Stimulated activated CD8-positive, alpha-beta memory T cell treated with anti-CD3 and anti-CD28 coated beads, Interleukin-7, amount 100 ng/mL, for 4 hours (primary cell): ENCODE measurements around the gene TOLLIP.
"Not testable (repeated sequence)": the region's sequence is repeated elsewhere in the genome, so short reads cannot be mapped to it uniquely, and the experiment has no call there.

ENCODE experiments used
- DNase-seq, 2 donors: peaks; one replicate each; pipeline ENCODE4 v3.0.0-alpha.2; 2020; ENCODE audit warnings: low read depth in 2 of 2

Gene TOLLIP

DNA sequence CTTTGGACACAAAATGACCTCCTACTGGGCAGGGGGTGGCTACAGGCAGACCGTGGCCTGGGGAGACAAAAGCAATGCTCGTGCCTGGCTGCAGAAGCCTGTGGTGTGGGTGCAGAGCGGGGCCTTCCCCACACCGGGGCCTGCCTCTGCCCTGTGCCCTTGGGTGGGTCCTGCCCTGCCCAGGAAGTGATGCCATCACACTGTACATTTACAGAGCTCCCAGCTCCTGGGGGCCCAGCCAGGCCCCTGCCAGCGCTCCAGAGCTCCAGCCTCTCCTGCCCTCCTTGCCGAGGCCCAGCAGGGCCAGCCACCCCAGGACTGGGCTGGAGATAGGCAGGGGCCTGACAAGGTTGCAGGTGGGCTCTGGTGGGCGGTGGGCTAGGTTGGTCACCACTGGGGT lies 46.4 kb downstream of the TOLLIP start:
- no peak for DNase-seq

DNA sequence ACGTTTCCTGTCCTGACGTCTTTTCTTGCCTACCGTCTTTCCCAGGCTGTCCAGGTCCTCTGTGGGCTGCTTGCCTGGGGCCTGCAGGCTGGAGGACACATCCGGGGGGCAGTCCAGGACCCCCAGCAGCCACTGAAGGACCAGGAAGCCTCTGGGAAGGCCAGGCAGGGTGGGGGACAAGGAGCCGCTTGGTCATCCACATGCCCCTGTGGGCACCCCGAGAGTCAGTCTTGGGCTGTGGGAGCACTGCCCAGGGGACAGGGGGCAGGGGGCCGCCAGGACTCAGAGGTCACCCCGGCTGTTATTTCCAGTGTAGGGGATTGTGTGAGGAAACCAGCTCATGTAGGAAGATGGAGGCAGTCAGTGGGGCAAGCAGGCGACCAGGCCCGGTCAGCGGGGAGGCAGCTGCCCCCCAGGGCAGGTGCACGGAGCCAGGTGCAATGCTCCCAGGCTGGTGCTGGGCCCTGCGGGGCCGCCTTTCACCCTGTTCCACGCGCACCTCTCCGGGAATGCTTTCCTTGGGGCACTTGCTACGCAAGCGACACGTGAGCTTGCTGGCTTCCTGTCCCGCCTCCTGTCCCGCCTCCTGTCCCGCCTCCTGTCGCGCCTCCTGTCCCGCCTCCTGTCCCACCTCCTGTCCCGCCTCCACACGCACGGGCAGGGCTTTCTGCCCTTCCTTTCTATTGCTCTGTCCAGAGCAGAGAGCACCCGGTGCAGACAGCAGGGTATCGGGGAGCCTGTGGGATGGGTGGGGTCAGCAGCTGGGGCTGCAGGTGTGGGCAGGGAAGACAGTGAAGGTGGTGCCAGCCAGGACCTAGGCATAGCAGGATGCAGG lies 47.0 kb downstream of the TOLLIP start:
- DNase-seq: peak; percentile 73 to 76

- DNase-seq: no peak
These were observed 48.0 kb downstream of the TOLLIP start for GRCh38 chr11:1261241-1262071.

DNA sequence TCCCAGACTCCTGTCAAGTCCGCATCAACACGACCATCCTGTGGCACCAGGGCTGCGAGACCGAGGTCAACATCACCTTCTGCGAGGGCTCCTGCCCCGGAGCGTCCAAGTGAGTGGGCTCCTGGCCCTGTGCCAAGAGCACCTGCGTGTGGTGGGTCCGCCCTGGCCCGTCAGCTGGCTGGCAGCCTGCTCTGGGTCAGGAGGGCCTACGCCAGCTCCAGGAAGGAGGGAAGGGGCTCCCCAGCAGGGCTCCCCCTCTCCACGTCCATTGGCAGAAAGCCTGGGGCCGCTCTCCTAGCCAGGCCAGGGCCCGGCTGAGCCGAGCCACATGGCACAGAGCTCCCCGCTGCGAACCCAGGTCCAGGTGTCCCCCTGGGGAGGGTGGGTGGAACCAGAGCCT lies 48.8 kb downstream of the TOLLIP start:
- no peak for DNase-seq

- DNase-seq: peak in 1 of 2 donors; percentile 16
These were observed 49.4 kb downstream of the TOLLIP start for GRCh38 chr11:1260023-1260501.

DNA sequence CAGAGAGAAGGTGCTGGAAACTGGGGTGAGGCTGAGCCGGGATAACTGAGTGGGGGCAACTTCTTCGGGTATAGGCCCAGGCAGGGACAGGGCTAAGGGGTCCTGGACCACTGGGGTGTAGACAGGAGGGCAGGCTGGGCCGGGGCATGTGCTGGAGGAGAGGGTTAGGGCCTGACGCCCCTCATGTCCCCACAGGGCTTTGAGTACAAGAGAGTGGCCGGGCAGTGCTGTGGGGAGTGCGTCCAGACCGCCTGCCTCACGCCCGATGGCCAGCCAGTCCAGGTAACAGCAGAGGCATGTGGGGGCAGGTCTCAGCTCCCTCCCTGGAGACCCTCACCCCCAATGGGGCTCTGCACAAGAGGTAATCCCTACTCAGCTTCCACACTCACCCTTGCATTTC lies 49.9 kb downstream of the TOLLIP start:
- no peak for DNase-seq

GRCh38 chr11:1259076-1259461 lies 50.4 kb downstream of the TOLLIP start:
- no peak for DNase-seq

DNA sequence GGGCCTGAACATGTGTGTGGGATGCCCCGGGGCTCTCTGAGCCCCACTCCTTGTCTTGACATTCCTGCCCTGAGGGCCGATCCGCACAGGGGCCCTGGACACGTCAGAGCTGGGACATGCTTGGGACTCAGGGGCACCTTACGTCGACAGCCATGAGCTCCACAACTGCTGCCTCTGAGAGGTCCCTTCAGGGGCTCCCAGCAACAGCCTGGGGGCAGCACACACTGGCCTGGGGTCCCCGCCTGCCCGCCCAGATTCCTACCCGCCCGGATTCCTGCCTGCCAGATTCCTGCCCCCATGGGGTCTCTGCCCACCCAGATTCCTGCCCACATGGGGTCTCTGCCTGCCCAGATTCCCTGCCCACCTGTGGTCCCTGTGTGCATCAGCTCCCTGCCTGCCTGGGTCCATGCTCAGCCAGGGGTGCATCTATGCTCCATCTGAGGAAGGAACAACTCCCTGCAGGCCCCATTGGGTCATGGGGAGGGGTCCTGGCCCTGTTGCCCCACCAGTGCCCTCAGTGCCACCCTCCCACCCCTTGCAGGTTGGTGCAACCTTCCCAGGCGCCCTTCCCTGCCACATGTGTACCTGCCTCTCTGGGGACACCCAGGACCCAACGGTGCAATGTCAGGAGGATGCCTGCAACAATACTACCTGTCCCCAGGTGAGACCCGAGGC lies 50.9 kb downstream of the TOLLIP start:
- DNase-seq: no peak

DNA sequence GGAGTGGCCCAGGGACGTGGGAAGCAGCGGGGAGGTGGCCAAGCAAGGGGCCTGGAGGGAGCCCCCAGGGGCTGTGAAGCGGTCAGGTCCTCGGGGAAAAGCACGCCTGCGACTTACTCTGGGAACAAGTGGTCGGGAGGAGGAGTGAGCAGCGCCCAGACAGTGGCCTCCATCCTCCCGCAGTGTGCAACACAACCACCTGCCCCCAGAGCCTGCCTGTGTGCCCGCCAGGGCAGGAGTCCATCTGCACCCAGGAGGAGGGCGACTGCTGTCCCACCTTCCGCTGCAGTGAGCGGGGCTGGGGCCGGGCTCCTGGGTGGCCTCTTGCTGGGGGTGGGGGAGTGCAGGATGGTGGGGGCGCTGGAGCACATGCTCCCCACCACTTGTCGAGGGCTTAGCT lies 51.5 kb downstream of the TOLLIP start:
- DNase-seq: no peak

DNA sequence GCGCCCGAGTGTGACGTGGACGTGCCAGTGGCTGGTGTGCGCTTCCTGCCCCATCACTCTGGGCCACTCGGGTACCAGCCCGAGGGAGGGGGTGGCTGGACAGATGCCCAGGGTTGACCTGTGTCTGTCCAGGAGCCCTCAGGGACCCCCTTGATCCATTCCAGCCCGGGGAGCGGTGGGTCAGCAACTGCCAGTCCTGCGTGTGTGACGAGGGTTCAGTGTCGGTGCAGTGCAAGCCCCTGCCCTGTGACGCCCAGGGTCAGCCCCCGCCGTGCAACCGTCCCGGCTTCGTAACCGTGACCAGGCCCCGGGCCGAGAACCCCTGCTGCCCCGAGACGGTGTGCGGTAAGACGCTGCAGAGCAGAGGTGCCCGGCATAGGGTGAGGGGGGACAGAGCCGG lies 52.1 kb downstream of the TOLLIP start:
- no peak for DNase-seq

GRCh38 chr11:1256257-1257045 lies 53.0 kb downstream of the TOLLIP start:
- no peak for DNase-seq

- DNase-seq: no peak
These were observed 54.3 kb downstream of the TOLLIP start for GRCh38 chr11:1255151-1255550.

DNA sequence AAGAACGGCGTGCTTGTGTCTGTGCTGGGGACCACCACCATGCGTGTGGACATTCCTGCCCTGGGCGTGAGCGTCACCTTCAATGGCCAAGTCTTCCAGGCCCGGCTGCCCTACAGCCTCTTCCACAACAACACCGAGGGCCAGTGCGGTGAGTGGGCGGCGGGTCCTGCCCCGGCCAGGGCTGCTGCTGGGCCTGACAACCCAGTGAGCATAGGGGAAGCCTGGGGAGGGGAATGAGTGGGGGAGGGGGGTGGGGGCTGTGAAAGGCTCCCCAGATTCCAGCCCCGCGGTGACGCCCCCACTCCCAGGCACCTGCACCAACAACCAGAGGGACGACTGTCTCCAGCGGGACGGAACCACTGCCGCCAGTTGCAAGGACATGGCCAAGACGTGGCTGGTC lies 54.7 kb downstream of the TOLLIP start:
- no peak for DNase-seq

DNA sequence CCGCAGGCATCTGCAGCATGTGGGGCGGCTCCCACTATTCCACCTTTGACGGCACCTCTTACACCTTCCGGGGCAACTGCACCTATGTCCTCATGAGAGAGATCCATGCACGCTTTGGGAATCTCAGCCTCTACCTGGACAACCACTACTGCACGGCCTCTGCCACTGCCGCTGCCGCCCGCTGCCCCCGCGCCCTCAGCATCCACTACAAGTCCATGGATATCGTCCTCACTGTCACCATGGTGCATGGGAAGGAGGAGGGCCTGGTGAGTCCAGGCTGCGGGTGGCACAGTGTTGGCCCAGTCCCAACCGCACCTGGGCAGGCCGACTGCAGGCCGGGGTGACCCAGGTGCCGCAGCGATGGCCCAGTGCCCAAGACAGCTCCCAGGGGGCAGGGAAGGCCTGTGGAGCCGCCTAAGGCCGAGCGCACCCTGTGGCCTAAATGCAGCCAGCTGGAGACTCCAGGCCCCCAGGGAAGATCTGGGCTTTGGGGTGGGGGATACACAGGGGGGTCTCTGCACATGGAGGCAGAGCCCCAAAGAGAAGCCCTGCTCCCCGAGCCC lies 55.3 kb downstream of the TOLLIP start:
- DNase-seq: no peak

GRCh38 chr11:1253103-1253485 lies 56.3 kb downstream of the TOLLIP start:
- DNase-seq: no peak

GRCh38 chr11:1252371-1253102 lies 56.9 kb downstream of the TOLLIP start:
- no peak for DNase-seq

GRCh38 chr11:1251236-1251770 lies 58.1 kb downstream of the TOLLIP start:
- DNase-seq: no peak

GRCh38 chr11:1250411-1250810 lies 59.0 kb downstream of the TOLLIP start:
- not testable (repeated sequence) for DNase-seq

DNA sequence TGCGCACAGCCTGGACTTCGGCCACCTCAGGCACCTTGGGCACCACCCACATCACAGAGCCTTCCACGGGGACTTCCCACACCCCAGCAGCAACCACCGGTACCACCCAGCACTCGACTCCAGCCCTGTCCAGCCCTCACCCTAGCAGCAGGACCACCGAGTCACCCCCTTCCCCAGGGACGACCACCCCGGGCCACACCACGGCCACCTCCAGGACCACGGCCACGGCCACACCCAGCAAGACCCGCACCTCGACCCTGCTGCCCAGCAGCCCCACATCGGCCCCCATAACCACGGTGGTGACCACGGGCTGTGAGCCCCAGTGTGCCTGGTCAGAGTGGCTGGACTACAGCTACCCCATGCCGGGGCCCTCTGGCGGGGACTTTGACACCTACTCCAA lies 60.5 kb downstream of the TOLLIP start:
- DNase-seq: not testable (repeated sequence)

DNA sequence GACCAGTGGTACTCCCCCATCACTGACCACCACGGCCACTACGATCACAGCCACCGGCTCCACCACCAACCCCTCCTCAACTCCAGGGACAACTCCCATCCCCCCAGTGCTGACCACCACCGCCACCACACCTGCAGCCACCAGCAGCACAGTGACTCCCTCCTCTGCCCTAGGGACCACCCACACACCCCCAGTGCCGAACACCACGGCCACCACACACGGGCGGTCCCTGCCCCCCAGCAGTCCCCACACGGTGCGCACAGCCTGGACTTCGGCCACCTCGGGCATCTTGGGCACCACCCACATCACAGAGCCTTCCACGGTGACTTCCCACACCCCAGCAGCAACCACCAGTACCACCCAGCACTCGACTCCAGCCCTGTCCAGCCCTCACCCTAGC lies 62.4 kb downstream of the TOLLIP start:
- DNase-seq: not testable (repeated sequence)
